ENCODE data around the gene PRC1.

PRC1 gene

DNA sequence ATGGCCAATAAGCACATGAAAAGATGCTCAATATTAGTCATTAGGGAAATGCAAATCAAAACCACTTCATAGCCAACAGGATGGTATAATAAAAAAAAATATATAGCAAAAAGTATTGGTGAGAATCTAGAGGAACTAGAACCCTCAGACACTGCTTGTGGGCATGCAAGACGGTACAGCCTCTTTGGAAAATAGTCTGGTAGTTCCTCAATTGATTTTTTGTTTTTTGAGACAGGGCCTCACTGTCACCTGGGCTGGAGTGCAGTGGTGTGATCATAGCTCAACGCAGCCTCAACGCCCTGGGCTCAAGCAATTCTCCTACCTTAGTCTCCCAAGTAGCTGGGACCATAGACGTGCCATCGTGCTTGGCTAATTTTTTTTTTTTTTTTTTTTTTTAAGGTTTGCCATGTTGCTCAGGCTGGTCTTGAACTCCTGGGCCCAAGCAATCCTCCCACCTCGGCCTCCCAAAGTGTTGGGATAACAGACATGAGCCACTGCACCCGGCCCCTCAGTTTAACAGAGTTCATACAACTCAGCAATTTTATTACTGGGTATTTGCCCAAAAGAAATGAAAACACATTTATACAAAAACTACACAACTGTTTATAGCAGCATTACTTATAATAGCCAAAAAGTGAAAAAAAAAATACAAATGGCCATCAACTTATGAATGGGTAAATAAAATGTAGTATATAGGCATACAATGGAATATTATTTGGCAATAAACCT is 5.1 kb downstream of the PRC1 start:
- no peak for DNase-seq (ENCODE audit: low spot score)

GRCh38 chr15:90988296-90988695 is 6.0 kb downstream of the PRC1 start:
- DNase-seq (ENCODE audit: low spot score): no peak

GRCh38 chr15:90987561-90988141 is 6.7 kb downstream of the PRC1 start:
- peak; percentile 17 for DNase-seq (ENCODE audit: low spot score)

- DNase-seq (ENCODE audit: low spot score): no peak
Measured at GRCh38 chr15:90986790-90987507, 7.4 kb downstream of the PRC1 start.

DNA sequence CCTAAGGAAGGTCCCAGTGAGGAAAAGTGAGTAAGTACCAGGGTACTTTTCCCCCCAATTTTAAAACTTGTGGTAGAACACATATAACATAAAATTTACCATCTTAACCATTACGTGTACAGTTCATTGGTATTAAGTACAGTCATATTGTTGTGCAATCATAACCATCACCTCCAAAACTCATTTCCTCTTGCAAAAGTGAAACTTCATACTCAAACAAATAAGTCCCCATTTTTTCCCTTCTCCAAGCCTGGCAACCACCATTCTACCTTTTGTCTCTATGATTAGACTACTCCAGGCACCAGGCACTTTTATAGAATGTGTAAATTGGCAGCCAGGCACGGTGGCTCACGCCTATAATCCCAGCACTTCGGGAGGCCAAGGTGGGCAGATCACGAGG is 12.2 kb downstream of the PRC1 start:
- no peak for DNase-seq (ENCODE audit: low spot score)

GRCh38 chr15:90981681-90982080 is 12.7 kb downstream of the PRC1 start:
- no peak for DNase-seq (ENCODE audit: low spot score)

GRCh38 chr15:90979582-90979981 is 14.8 kb downstream of the PRC1 start:
- peak; percentile 20 for DNase-seq (ENCODE audit: low spot score)

GRCh38 chr15:90974216-90974615 is 20.1 kb downstream of the PRC1 start:
- DNase-seq (ENCODE audit: low spot score): no peak

- DNase-seq (ENCODE audit: low spot score): no peak
Measured at GRCh38 chr15:90972133-90972532, 22.2 kb downstream of the PRC1 start.

DNA sequence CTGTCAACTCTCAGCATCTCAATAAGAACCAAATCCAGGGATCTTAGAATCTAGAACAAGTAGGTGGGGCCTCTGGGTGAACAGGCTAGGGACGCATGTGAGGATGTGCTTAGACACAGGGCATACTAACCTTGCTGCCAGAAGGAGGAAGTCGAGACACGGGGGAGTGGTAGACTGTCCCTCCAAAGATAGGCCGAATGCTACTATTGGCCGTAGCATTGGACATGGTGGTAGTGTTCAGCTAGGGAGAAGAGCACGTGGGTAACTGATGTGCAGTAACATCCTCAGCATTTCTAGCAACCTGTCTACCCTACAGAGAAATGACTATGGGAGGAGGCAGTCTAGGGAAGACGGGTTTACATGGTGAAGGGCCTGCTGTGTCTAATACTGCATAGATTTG is 24.1 kb downstream of the PRC1 start:
- DNase-seq (ENCODE audit: low spot score): no peak

DNA sequence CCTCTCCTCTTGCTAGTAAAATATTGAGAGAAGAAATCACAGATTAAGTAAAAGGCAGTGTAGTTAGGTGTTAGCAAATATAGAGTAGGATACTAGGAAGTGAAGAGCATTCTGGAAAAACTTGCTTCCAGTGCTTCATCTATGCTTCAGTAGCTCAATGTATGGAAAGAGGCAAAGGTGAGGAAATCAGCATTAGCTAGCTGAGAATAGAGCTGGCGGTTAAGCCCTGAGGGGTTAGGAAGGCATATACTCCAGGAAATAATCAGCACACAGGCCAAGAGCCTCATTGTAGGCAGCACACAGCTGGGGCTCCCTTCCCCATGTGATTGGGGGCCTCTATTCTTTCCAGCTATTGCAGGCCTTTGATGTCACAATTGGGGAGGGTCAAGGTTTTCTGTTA is 25.9 kb downstream of the PRC1 start:
- DNase-seq (ENCODE audit: low spot score): no peak

- DNase-seq (ENCODE audit: low spot score): no peak
Measured at GRCh38 chr15:90967206-90967605, 27.1 kb downstream of the PRC1 start.

DNA sequence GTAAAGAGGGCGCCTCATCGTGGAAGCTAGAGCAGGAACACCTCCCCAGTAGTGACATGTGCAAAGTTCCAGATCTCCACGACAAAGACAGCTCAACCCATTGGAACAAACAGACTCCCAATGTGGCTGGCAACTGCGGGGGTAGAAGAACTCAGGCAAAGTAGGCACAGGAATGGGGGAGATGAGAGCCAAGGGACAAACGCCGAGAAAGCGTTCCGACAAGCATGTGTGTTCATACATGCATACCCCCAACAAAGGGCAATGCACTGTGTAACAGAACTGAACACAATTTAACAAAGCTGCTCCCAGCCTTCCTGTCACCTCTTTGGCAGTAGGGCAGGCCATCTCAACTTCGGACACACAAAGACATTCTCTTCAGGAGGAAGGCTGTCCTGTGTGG is 28.1 kb downstream of the PRC1 start:
- no peak for DNase-seq (ENCODE audit: low spot score)

GRCh38 chr15:90962021-90962420 is 32.3 kb downstream of the PRC1 start:
- no peak for DNase-seq (ENCODE audit: low spot score)

DNA sequence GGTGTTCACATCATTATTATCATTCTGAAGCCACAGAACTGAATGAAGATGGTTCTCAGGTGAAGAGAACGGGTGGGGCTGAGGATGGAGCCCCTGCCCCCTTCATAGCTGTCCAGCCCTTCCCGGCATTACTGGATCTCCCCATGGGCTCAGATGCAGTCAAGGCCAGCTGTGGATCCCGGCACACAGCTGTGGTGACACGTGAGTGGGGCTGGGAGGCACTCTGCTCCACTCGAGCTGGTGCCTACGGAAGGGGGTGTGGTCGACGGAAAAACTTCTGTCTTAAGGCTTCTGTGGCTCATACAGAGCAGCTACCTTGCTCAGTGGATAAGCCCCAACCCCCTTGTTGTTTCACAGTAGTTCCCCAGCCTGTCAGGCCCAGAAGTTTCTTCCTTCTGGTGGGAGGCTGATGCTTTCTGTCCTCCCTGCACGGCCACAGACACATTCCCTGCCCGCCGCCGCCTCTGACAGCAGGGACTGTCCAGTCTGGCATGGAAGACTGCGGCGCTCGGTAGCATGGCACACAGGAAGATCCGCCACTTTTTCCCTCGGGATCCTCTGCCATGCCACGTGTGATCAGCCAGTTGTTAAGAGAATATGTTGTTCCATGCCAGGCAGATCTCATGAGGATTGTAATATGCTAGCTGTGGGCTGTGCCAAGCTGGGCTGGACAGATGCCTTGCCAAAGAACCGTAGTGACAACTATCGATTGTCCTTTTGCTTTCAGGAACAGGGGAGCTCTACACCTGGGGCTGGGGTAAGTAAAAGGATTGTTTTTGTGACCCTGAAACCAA is 33.8 kb downstream of the PRC1 start:
- no peak for DNase-seq (ENCODE audit: low spot score)

- no peak for DNase-seq (ENCODE audit: low spot score)
Measured at GRCh38 chr15:90959894-90960293, 34.4 kb downstream of the PRC1 start.

DNA sequence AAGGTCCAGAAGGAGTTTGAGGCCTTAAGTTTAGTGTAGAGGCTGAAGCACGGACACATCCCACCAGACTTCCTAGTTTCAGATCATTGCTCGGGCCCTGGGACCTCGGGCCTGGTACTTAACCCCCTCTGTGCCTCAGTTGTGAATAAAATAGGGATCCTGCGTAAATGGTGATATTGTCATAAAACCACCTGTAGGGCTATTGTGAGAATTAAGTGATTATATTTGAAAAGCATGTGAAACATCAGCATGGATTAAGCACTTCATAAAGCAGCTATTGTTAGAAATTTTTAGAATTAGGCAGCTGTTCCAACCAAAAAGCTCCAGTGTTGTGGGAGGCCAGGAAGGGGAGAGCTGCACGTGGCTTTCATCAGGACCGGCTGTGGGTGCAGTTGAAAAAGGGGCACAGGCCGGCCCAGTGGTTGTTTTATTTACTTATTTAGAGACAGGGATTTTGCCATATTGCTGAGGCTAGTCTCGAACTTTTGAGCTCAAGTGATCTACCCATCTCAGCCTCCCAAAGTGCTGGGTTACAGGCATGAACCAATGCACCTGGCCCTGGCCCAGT is 35.2 kb downstream of the PRC1 start:
- no peak for DNase-seq (ENCODE audit: low spot score)

GRCh38 chr15:90957791-90958190 is 36.5 kb downstream of the PRC1 start:
- DNase-seq (ENCODE audit: low spot score): no peak

GRCh38 chr15:90957031-90957790 is 37.1 kb downstream of the PRC1 start:
- DNase-seq (ENCODE audit: low spot score): no peak

DNA sequence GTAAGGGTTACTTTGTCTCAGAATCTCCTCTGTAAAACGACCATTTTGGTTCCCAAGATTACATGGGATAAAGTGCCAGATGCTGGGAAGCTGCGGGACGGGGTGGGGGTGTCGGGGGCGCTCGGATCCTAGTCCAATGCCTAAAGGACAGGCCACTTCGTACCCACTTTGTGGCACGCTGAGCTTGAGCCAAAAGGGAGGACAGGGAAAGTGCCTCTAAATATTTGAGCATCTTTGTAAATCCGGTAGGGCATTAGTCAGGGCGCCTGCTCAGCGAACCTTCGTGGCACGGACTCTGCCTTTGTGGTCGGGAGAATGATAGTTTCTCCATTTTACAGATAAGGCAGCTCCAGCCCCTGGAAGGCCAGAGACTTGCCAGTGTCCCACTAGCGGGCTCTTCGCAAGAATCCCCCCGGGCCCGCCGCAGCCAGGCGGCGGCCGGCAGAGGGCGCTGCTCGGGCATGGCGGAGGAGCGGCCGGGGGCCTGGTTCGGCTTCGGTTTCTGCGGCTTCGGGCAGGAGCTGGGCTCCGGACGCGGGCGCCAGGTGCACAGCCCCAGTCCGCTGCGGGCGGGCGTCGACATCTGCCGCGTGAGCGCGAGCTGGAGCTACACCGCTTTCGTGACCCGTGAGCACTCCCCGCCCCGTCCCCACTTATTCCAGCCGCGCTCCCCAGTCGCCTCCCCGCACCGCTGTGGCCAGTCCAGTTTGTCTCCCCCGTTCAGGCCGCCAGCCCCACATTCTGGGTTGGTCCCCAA is 37.9 kb downstream of the PRC1 start:
- peak; percentile 78 for DNase-seq (ENCODE audit: low spot score)

Measured in hematopoietic multipotent progenitor cell treated with erythropoietin and hydrocortisone succinate and interleukin-3 and kit ligand, for 17 days (in vitro differentiated cells).